GM23248 (cell line): ENCODE measurements around the gene OR2C3. TPM values are rescaled to one million over a fixed set of nuclear protein-coding genes. Genes with fewer than 3 reads are reported as not detected.

Source experiments
- DNase-seq: peaks from one replicate; pipeline ENCODE4 v3.0.0-alpha.2; 2015
- H2AFZ ChIP-seq: fragments of 200-600 bp; sonication (generic); 2 replicates; pipeline ENCODE4 v1.6.1; 2016; ENCODE audit warnings: antibody characterized with exemption
- H3F3A ChIP-seq: fragments of 200-600 bp; sonication (generic); 2 replicates; pipeline ENCODE4 v1.6.1; 2016; ENCODE audit warnings: mild to moderate bottlenecking, antibody characterized with exemption, mixed run types; ENCODE audit not compliant: insufficient read depth
- H3K27ac ChIP-seq: fragments of 200-600 bp; sonication (generic); 2 replicates; pipeline ENCODE4 v1.5.1; 2016; ENCODE audit warnings: mild to moderate bottlenecking
- H3K27me3 ChIP-seq: fragments of 200-600 bp; sonication (generic); replicated peaks from 2 replicates; pipeline ENCODE4 v1.6.1; 2016; ENCODE audit warnings: mild to moderate bottlenecking; ENCODE audit not compliant: insufficient read depth
- H3K36me3 ChIP-seq: fragments of 200-600 bp; sonication (generic); 2 replicates; pipeline ENCODE4 v1.6.1; 2016; ENCODE audit warnings: low read depth, mild to moderate bottlenecking
- H3K4me1 ChIP-seq: fragments of 200-600 bp; sonication (generic); 2 replicates; pipeline ENCODE4 v1.6.1; 2016; ENCODE audit warnings: mild to moderate bottlenecking; ENCODE audit not compliant: insufficient read depth
- H3K4me2 ChIP-seq: fragments of 200-600 bp; sonication (generic); one replicate; pipeline ENCODE4 v1.6.1; 2016; ENCODE audit warnings: mild to moderate bottlenecking; ENCODE audit not compliant: unreplicated experiment
- H3K4me3 ChIP-seq: fragments of 200-600 bp; sonication (generic); 2 replicates; pipeline ENCODE4 v1.5.1; 2016; ENCODE audit warnings: mild to moderate bottlenecking
- H3K79me2 ChIP-seq: fragments of 200-600 bp; sonication (generic); 2 replicates; pipeline ENCODE4 v1.6.1; 2016; ENCODE audit warnings: mild to moderate bottlenecking; ENCODE audit not compliant: insufficient read depth
- H3K9ac ChIP-seq: fragments of 200-600 bp; sonication (generic); 2 replicates; pipeline ENCODE4 v1.6.1; 2016; ENCODE audit warnings: mild to moderate bottlenecking
- H3K9me2 ChIP-seq: fragments of 200-600 bp; sonication (generic); 2 replicates; pipeline ENCODE4 v1.6.1; 2016; ENCODE audit warnings: mixed run types, mild to moderate bottlenecking, moderate library complexity; ENCODE audit not compliant: insufficient read depth
- H3K9me3 ChIP-seq: fragments of 200-600 bp; sonication (generic); one replicate; pipeline ENCODE4 v1.6.1; 2017; ENCODE audit warnings: low read depth
- H4K20me1 ChIP-seq: fragments of 200-600 bp; sonication (generic); 2 replicates; pipeline ENCODE4 v1.6.0; 2016; ENCODE audit not compliant: insufficient read depth
- EZH2 ChIP-seq: fragments of 200-600 bp; sonication (generic); IDR thresholded peaks from 2 replicates; pipeline ENCODE4 v1.6.1; 2018; ENCODE audit warnings: antibody characterized with exemption, mild to moderate bottlenecking; ENCODE audit not compliant: insufficient read depth, poor library complexity, severe bottlenecking
- EZH2phosphoT487 ChIP-seq: fragments of 200-600 bp; sonication (generic); IDR thresholded peaks from 2 replicates; pipeline ENCODE4 v1.6.1; 2018; ENCODE audit warnings: antibody characterized with exemption, moderate library complexity, mild to moderate bottlenecking, low read depth; ENCODE audit not compliant: insufficient read depth
- WGBS, 2 experiments: methylation state at CpG; one replicate each; pipeline ENCODE4 v1.1.6; 2015 to 2017; ENCODE audit warnings: low lambda C conversion rate in 2 of 2, low coverage in 1 of 2; ENCODE audit errors: missing lambda C conversion rate in 2 of 2; 5-methylcytosine and 5-hydroxymethylcytosine counted together
- in situ Hi-C: fragments of 300-500 bp; cut with MboI; formaldehyde crosslinking; loops from 2 replicates; pipeline ENCODE4 v1.15.0; 2020
- polyA plus RNA-seq: library from polyadenylated mRNA; unstranded; fragments of >200 nt; fragmentation: Nextera tagmentation; extraction: Ambion mirVana; gene quantifications from 2 replicates; pipeline ENCODE4 v1.2.1, GENCODE V29; 2016
- total RNA-seq: library from RNA; depleted of rRNA; stranded (reverse); fragments of >200 nt; shearing (Covaris generic); gene quantifications from 2 replicates; pipeline ENCODE4 v1.2.3, GENCODE V29; 2014

Gene OR2C3
- total and polyA plus RNA-seq, 2 experiments from 2014 or later, result 0.22 TPM; not detected in 1

GRCh38 chr1:247539215-247539614 lies 3.0 kb upstream of the OR2C3 start:
- Histone ChIP-seq H4K20me1 (no peaks in the 10 kb centered on the region), H3K27ac (no peak overlapping the region), H3K9ac (no peak overlapping the region), H3K4me2 (no peak overlapping the region), H3F3A (no peaks in the 10 kb centered on the region), H3K79me2 (no peaks in the 10 kb centered on the region), H3K4me3 (no peak overlapping the region), H3K9me2 (no peaks in the 10 kb centered on the region), H3K4me1 (no peaks in the 10 kb centered on the region), H3K36me3 (no peaks in the 10 kb centered on the region), H2AFZ (no peak overlapping the region), H3K27me3 (no peaks in the 10 kb centered on the region), H3K9me3 (no peaks in the 10 kb centered on the region)
- in situ Hi-C loops, result no loop called here
- 24 to 27% methylated on average over 6 of the region's 6 CpGs for WGBS, 2 experiments
- TF ChIP-seq EZH2, result no peak
- no peak for TF ChIP-seq EZH2phosphoT487
- no peak for DNase-seq

- H3F3A ChIP-seq, result no peaks in the 10 kb centered on the region
- H3K79me2 ChIP-seq, result no peaks in the 10 kb centered on the region
- H3K9ac ChIP-seq, result no peak overlapping the region
- no peak overlapping the region for H2AFZ ChIP-seq
- no peak for DNase-seq
- H4K20me1 ChIP-seq, result no peaks in the 10 kb centered on the region
- no peaks in the 10 kb centered on the region for H3K27me3 ChIP-seq
- in situ Hi-C loops, result no loop called here
- no peaks in the 10 kb centered on the region for H3K9me3 ChIP-seq
- no peak overlapping the region for H3K4me3 ChIP-seq
- no peak overlapping the region for H3K27ac ChIP-seq
- no peak overlapping the region for H3K4me2 ChIP-seq
- no peak for TF ChIP-seq EZH2phosphoT487
- TF ChIP-seq EZH2, result no peak
- H3K36me3 ChIP-seq, result no peaks in the 10 kb centered on the region
- H3K4me1 ChIP-seq, result no peaks in the 10 kb centered on the region
- H3K9me2 ChIP-seq, result no peaks in the 10 kb centered on the region
- 20 to 34% methylated on average over 5 of the region's 5 CpGs for WGBS, 2 experiments
Measured at GRCh38 chr1:247538561-247538960, 2.3 kb upstream of the OR2C3 start.

- Histone ChIP-seq H3K79me2 (no peaks in the 10 kb centered on the region), H2AFZ (no peak overlapping the region), H3K4me2 (no peak overlapping the region), H3K4me3 (no peak overlapping the region), H3K27me3 (no peaks in the 10 kb centered on the region), H3F3A (no peaks in the 10 kb centered on the region), H3K9me3 (no peaks in the 10 kb centered on the region), H3K27ac (no peak overlapping the region), H3K9ac (no peak overlapping the region), H3K4me1 (no peaks in the 10 kb centered on the region), H3K36me3 (no peaks in the 10 kb centered on the region), H4K20me1 (no peaks in the 10 kb centered on the region), H3K9me2 (no peaks in the 10 kb centered on the region)
- TF ChIP-seq EZH2, result no peak
- no peak for TF ChIP-seq EZH2phosphoT487
- WGBS, 2 experiments, result 17 to 29% methylated on average over 3 of the region's 3 CpGs
- DNase-seq, result peak; percentile 2
- in situ Hi-C loops, result no loop called here
Measured at GRCh38 chr1:247535402-247535801, 838 bp downstream of the OR2C3 start.

GRCh38 chr1:247531937-247532336 lies 4.3 kb downstream of the OR2C3 start:
- Histone ChIP-seq H3K9me3 (no peaks in the 10 kb centered on the region), H3K27me3 (no peaks in the 10 kb centered on the region), H3K4me1 (no peaks in the 10 kb centered on the region), H3K79me2 (no peaks in the 10 kb centered on the region), H4K20me1 (no peaks in the 10 kb centered on the region), H3F3A (no peaks in the 10 kb centered on the region), H3K4me3 (no peak overlapping the region), H3K4me2 (no peak overlapping the region), H2AFZ (no peak overlapping the region), H3K36me3 (no peaks in the 10 kb centered on the region), H3K27ac (no peak overlapping the region), H3K9me2 (no peaks in the 10 kb centered on the region), H3K9ac (no peak overlapping the region)
- in situ Hi-C loops, result no loop called here
- no peak for DNase-seq
- WGBS, 2 experiments, result 54 to 62% methylated on average over 8 of the region's 8 CpGs
- TF ChIP-seq EZH2 (no peak), EZH2phosphoT487 (no peak)

- Histone ChIP-seq H3K27me3 (no peaks in the 10 kb centered on the region), H3K4me1 (no peaks in the 10 kb centered on the region), H3K9me3 (no peaks in the 10 kb centered on the region), H3K4me2 (no peak overlapping the region), H3K4me3 (peak overlapping the region; percentile 54), H4K20me1 (no peaks in the 10 kb centered on the region), H3F3A (no peaks in the 10 kb centered on the region), H3K79me2 (no peaks in the 10 kb centered on the region), H3K9ac (peak overlapping the region; percentile 65), H3K9me2 (no peaks in the 10 kb centered on the region), H2AFZ (peak overlapping the region; percentile 71), H3K27ac (no peak overlapping the region), H3K36me3 (no peaks in the 10 kb centered on the region)
- in situ Hi-C loops, result no loop called here
- 7 to 8% methylated on average over 28 to 37 of the region's 41 CpGs for WGBS, 2 experiments
- TF ChIP-seq EZH2phosphoT487 (no peak), EZH2 (no peak)
- peak; percentile 26 for DNase-seq
Measured at GRCh38 chr1:247530785-247531184, 5.5 kb downstream of the OR2C3 start.
